SU-DHL-6 (cell line): ENCODE results near the gene SOX6.

Experiments
- H2AFZ ChIP-seq: fragments of 200-600 bp; sonication (generic); 2 replicates; pipeline ENCODE4 v1.6.1; 2014; ENCODE audit warnings: low read depth, mild to moderate bottlenecking, moderate library complexity, mixed read lengths, antibody characterized with exemption, low read length; ENCODE audit not compliant: severe bottlenecking
- H3F3A ChIP-seq: fragments of 200-600 bp; shearing (Covaris generic); 2 replicates; pipeline ENCODE4 v1.6.0; 2016; ENCODE audit warnings: antibody characterized with exemption, mild to moderate bottlenecking; ENCODE audit not compliant: insufficient read depth
- H3K27ac ChIP-seq: fragments of 200-600 bp; sonication (generic); 2 replicates; pipeline ENCODE4 v1.5.1; 2016; ENCODE audit warnings: low read depth, mild to moderate bottlenecking, low read length, moderate library complexity, mixed read lengths
- H3K27me3 ChIP-seq: fragments of 200-600 bp; sonication (generic), shearing (Covaris generic); 2 replicates; pipeline ENCODE4 v1.6.0; 2014; ENCODE audit warnings: mild to moderate bottlenecking, low read length
- H3K36me3 ChIP-seq: fragments of 200-600 bp; sonication (generic); 2 replicates; pipeline ENCODE4 v1.6.1; 2014; ENCODE audit warnings: mild to moderate bottlenecking, low read length, mixed read lengths
- H3K4me2 ChIP-seq: fragments of 300-600, 200-600 bp; shearing (Covaris generic), sonication (generic); 2 replicates; pipeline ENCODE4 v1.6.0; 2014; ENCODE audit warnings: low read length, low read depth, mild to moderate bottlenecking; ENCODE audit not compliant: poor library complexity, severe bottlenecking
- H3K4me3 ChIP-seq: fragments of 200-600 bp; sonication (generic); 2 replicates; pipeline ENCODE4 v1.5.1; 2014; ENCODE audit warnings: antibody characterized with exemption, low read length, mild to moderate bottlenecking, mixed read lengths; ENCODE audit not compliant: insufficient read depth, poor library complexity, severe bottlenecking
- H3K79me2 ChIP-seq: fragments of 200-600 bp; sonication (generic); 2 replicates; pipeline ENCODE4 v1.6.1; 2014; ENCODE audit warnings: mild to moderate bottlenecking, low read length, moderate library complexity; ENCODE audit not compliant: insufficient read depth
- H3K9ac ChIP-seq: fragments of 200-600 bp; sonication (generic); 2 replicates; pipeline ENCODE4 v1.7.0; 2014; ENCODE audit warnings: mild to moderate bottlenecking, low read length
- H3K9me2 ChIP-seq: fragments of 200-600 bp; sonication (generic); replicated peaks from 2 replicates; pipeline ENCODE4 v1.6.1; 2014; ENCODE audit warnings: low read length; ENCODE audit not compliant: insufficient read depth
- H3K9me3 ChIP-seq: fragments of 200-600 bp; sonication (generic); 2 replicates; pipeline ENCODE4 v1.6.1; 2014; ENCODE audit warnings: low read length, mixed read lengths; ENCODE audit not compliant: insufficient read depth
- H4K20me1 ChIP-seq: fragments of 200-600 bp; sonication (generic); 2 replicates; pipeline ENCODE4 v1.6.1; 2014; ENCODE audit warnings: low read depth, mild to moderate bottlenecking, antibody characterized with exemption, low read length, moderate library complexity, mixed read lengths
- CTCF ChIP-seq: fragments of 200-600 bp; sonication (generic); IDR thresholded peaks from one replicate; pipeline ENCODE4 v1.5.1; 2017; ENCODE audit warnings: antibody characterized with exemption, mild to moderate bottlenecking, low read length, moderate library complexity; ENCODE audit not compliant: insufficient read depth, poor library complexity, severe bottlenecking
- EZH2phosphoT487 ChIP-seq: fragments of 200-600 bp; sonication (generic), shearing (Covaris generic); conservative IDR thresholded peaks from 2 replicates; pipeline ENCODE4 v1.6.1; 2018; ENCODE audit warnings: mild to moderate bottlenecking, antibody characterized with exemption, low read length, moderate library complexity, mixed read lengths

SOX6 gene

GRCh38 chr11:15969701-15970329 is 386.5 kb downstream of the SOX6 start:
- Histone ChIP-seq H3K27me3 (no peaks in the 10 kb centered on the region), H3K27ac (no peak overlapping the region), H3F3A (no peaks in the 10 kb centered on the region), H3K36me3 (no peaks in the 10 kb centered on the region), H3K4me3 (no peak overlapping the region), H2AFZ (no peak overlapping the region), H3K9me2 (no peaks in the 10 kb centered on the region), H3K9ac (no peak overlapping the region), H3K9me3 (no peaks in the 10 kb centered on the region), H3K4me2 (no peak overlapping the region), H4K20me1 (no peaks in the 10 kb centered on the region), H3K79me2 (no peaks in the 10 kb centered on the region)
- TF ChIP-seq CTCF (no peak), EZH2phosphoT487 (no peak)

DNA sequence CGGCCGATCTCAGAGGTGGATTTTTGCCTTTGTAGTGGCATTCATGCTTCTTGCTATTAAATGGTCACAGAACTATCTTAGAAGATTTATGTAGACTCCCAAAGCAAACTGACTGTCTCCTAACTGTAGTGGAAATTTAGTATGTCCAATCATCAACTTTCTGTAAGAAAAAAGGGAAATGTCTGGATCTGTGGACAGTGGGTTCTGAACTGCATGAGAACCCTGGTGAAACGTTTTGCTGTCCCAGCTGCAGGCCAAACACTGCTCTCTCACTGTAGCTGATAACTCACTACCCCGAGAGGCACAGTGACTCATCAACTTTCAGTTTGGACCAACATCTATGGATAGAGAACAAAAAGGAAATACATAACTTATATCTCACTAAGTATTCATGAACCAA is 387.1 kb downstream of the SOX6 start:
- Histone ChIP-seq H4K20me1 (no peaks in the 10 kb centered on the region), H3K4me3 (no peak overlapping the region), H3K79me2 (no peaks in the 10 kb centered on the region), H3K27ac (no peak overlapping the region), H3F3A (no peaks in the 10 kb centered on the region), H3K27me3 (no peaks in the 10 kb centered on the region), H3K9me2 (no peaks in the 10 kb centered on the region), H3K9me3 (no peaks in the 10 kb centered on the region), H3K36me3 (no peaks in the 10 kb centered on the region), H3K4me2 (no peak overlapping the region), H2AFZ (no peak overlapping the region), H3K9ac (no peak overlapping the region)
- TF ChIP-seq CTCF, result no peak
- TF ChIP-seq EZH2phosphoT487, result no peak

DNA sequence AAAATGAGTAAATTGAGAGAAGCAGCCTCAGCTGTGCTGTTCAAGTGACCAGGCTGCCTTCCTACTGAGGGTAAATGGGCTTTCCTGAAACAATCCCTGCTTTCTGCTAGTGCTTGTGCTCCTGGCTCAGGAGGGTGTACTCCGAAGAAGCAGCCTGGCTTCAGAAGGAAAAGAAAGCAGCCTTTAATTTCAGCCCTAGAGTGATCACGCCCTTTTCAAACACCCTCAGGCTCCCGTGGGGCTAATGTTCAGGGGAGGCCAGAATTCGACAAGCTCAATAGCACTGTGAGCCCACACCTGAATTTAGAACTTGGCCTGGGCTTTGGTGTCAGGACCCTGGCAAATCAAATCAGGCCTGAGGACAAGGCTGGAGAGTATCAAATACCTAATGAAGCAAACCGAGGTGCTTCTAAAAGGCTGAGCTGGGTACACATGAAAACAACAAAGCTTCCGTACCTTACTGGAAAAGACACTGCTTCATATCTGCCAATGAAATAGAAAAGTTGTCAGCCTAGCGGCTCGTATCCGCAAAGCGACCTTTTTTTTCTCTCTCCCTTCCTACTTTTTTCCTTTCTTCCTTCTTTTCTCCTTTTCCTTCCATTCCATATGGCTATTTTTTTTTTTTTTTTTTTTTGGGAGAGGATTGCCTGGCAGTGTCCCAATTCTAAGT is 387.8 kb downstream of the SOX6 start:
- H3K9ac ChIP-seq, result no peak overlapping the region

More for the DNA sequence above, 387.8 kb downstream of the SOX6 start:
- Histone ChIP-seq H2AFZ (no peak overlapping the region), H3F3A (no peaks in the 10 kb centered on the region), H4K20me1 (no peaks in the 10 kb centered on the region), H3K27ac (no peak overlapping the region), H3K27me3 (no peaks in the 10 kb centered on the region), H3K9me2 (no peaks in the 10 kb centered on the region), H3K4me3 (no peak overlapping the region), H3K4me2 (no peak overlapping the region), H3K79me2 (no peaks in the 10 kb centered on the region), H3K9me3 (no peaks in the 10 kb centered on the region), H3K36me3 (no peaks in the 10 kb centered on the region)
- TF ChIP-seq CTCF, result no peak
- TF ChIP-seq EZH2phosphoT487, result no peak
